ENCODE measurements around the gene SAPCD1. TPM values are rescaled to one million over a fixed set of nuclear protein-coding genes. Genes with fewer than 3 reads are reported as not detected.

Gene SAPCD1
- total RNA-seq, 1 experiment from 2014 or later = 13.7 TPM

GRCh38 chr6:31778193-31778592, 15.7 kb downstream of the SAPCD1 start:
- Mint-ChIP-seq H3K4me3 (no peak overlapping the region), H3K4me1 (0 out of 2 replicates have a peak, but pooled peaks cover 2% of the 10 kb centered on the region), H3K27me3 (ENCODE audit: low read depth) (no peaks in the 10 kb centered on the region), H3K9me3 (no peaks in the 10 kb centered on the region), H3K27ac (no peak overlapping the region), H3K36me3 (peaks cover 17% of the 10 kb centered on the region)
- no peak for DNase-seq (ENCODE audit: low spot score)
- no peak for ATAC-seq
- TF ChIP-seq ZNF121 (CRISPR knock-in tag; IDR thresholded peaks at IDR 0.05) (no peak), CREB1 (CRISPR knock-in tag; IDR thresholded peaks at IDR 0.05) (no peak), NFYB (CRISPR knock-in tag; conservative IDR thresholded peaks at IDR 0.05; ENCODE audit: low read depth) (no peak), ZNF671 (CRISPR knock-in tag; IDR thresholded peaks at IDR 0.05) (no peak), MYBL2 (CRISPR knock-in tag; IDR thresholded peaks at IDR 0.05) (no peak), SMAD4 (CRISPR knock-in tag; IDR thresholded peaks at IDR 0.05) (no peak), FOXJ3 (CRISPR knock-in tag; IDR thresholded peaks at IDR 0.05; ENCODE audit: borderline replicate concordance) (no peak), ATF1 (CRISPR knock-in tag; IDR thresholded peaks at IDR 0.05) (no peak), ZNF532 (CRISPR knock-in tag; IDR thresholded peaks at IDR 0.05; ENCODE audit: borderline replicate concordance) (no peak), ELF4 (CRISPR knock-in tag; IDR thresholded peaks at IDR 0.05; ENCODE audit: low read depth) (no peak), FOXK1 (CRISPR knock-in tag; IDR thresholded peaks at IDR 0.05) (no peak), KAT7 (CRISPR knock-in tag; IDR thresholded peaks at IDR 0.05; ENCODE audit: borderline replicate concordance) (no peak), ZNF219 (CRISPR knock-in tag; IDR thresholded peaks at IDR 0.05; ENCODE audit: borderline replicate concordance) (no peak), PRRX2 (CRISPR knock-in tag; IDR thresholded peaks at IDR 0.05) (no peak), HMGA2 (CRISPR knock-in tag; IDR thresholded peaks at IDR 0.05) (no peak), ZNF423 (CRISPR knock-in tag; IDR thresholded peaks at IDR 0.05) (no peak)
- TF ChIP-seq, protein P1, sequence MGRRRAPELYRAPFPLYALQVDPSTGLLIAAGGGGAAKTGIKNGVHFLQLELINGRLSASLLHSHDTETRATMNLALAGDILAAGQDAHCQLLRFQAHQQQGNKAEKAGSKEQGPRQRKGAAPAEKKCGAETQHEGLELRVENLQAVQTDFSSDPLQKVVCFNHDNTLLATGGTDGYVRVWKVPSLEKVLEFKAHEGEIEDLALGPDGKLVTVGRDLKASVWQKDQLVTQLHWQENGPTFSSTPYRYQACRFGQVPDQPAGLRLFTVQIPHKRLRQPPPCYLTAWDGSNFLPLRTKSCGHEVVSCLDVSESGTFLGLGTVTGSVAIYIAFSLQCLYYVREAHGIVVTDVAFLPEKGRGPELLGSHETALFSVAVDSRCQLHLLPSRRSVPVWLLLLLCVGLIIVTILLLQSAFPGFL (CRISPR knock-in tag; IDR thresholded peaks at IDR 0.05; ENCODE audit: borderline replicate concordance) = no peak
- TF ChIP-seq, protein P2, sequence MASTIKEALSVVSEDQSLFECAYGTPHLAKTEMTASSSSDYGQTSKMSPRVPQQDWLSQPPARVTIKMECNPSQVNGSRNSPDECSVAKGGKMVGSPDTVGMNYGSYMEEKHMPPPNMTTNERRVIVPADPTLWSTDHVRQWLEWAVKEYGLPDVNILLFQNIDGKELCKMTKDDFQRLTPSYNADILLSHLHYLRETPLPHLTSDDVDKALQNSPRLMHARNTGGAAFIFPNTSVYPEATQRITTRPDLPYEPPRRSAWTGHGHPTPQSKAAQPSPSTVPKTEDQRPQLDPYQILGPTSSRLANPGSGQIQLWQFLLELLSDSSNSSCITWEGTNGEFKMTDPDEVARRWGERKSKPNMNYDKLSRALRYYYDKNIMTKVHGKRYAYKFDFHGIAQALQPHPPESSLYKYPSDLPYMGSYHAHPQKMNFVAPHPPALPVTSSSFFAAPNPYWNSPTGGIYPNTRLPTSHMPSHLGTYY (CRISPR knock-in tag; IDR thresholded peaks at IDR 0.05) = no peak
- TF ChIP-seq, protein P3, sequence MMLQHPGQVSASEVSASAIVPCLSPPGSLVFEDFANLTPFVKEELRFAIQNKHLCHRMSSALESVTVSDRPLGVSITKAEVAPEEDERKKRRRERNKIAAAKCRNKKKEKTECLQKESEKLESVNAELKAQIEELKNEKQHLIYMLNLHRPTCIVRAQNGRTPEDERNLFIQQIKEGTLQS (CRISPR knock-in tag; conservative IDR thresholded peaks at IDR 0.05) = no peak
- ChIA-PET CTCF (interaction anchor here (0.6 to 1.4 kb wide), 4 partner anchors 12 to 54 kb away, joined by 3 to 6 read pairs (median 6); partner anchors contain the start of gene LSM2), POLR2A (interaction anchor here (1.5 kb wide), 1 partner anchor 36 kb away, joined by 4 read pairs; no protein-coding TSS in a partner anchor)
